CD14-positive monocyte (primary cell): ENCODE data around the gene EXOC3L1. TPM values are rescaled to one million over a fixed set of nuclear protein-coding genes. Genes with fewer than 3 reads are reported as not detected.

Source experiments
- DNase-seq, 3 donors: peaks; one replicate each; pipeline ENCODE4 v3.0.0-alpha.2; 2011 to 2022
- H2AFZ ChIP-seq: 2 replicates; pipeline ENCODE4 v1.6.0; 2012; ENCODE audit warnings: mild to moderate bottlenecking, low read depth, low read length, inconsistent platforms; ENCODE audit not compliant: insufficient read depth, poor library complexity, severe bottlenecking
- H3K27ac ChIP-seq, 2 donors: 1 replicate in 1 of 2; 2 replicates in 1 of 2; pipeline ENCODE4 v1.5.1; 2012 to 2013; ENCODE audit warnings: low read length in 2 of 2, control low read depth in 1 of 2, inconsistent platforms in 1 of 2, low read depth in 1 of 2, mild to moderate bottlenecking in 1 of 2
- H3K27me3 ChIP-seq, 2 donors: one replicate each; pipeline versions ENCODE4 v1.6.0 to v1.6.1; 2011 to 2013; ENCODE audit warnings: low read length in 2 of 2; ENCODE audit not compliant: control insufficient read depth in 2 of 2, insufficient read depth in 2 of 2
- H3K36me3 ChIP-seq, 2 donors: replicated peaks in 1 of 2; 1 replicate in 1 of 2; 2 replicates in 1 of 2; pipeline versions ENCODE4 v1.5.1 to v1.6.1; 2012 to 2013; ENCODE audit warnings: low read length in 2 of 2, control low read depth in 1 of 2, inconsistent platforms in 1 of 2, mild to moderate bottlenecking in 1 of 2; ENCODE audit not compliant: insufficient read depth in 2 of 2, control insufficient read depth in 1 of 2
- H3K4me1 ChIP-seq, 2 donors: 1 replicate in 1 of 2; 2 replicates in 1 of 2; pipeline versions ENCODE4 v1.5.1 to v1.6.1; 2012 to 2013; ENCODE audit warnings: low read length in 2 of 2, control low read depth in 1 of 2, inconsistent platforms in 1 of 2, mild to moderate bottlenecking in 1 of 2, moderate library complexity in 1 of 2; ENCODE audit not compliant: insufficient read depth in 2 of 2, control insufficient read depth in 1 of 2
- H3K4me2 ChIP-seq: replicated peaks from 2 replicates; pipeline ENCODE3; 2012; ENCODE audit warnings: low read length, moderate library complexity, mild to moderate bottlenecking; ENCODE audit not compliant: poor library complexity, severe bottlenecking; ENCODE audit errors: extremely low read depth
- H3K4me3 ChIP-seq, 3 experiments: fragments of 200-600 bp in 1 of 3; sonication (generic) in 1 of 3; replicated peaks in 1 of 3; 1 replicate in 2 of 3; 2 replicates in 1 of 3; pipeline ENCODE4 v1.5.1; 2011 to 2013; ENCODE audit warnings: low read length in 3 of 3, mild to moderate bottlenecking in 3 of 3, control low read depth in 2 of 3, low read depth in 2 of 3, inconsistent platforms in 1 of 3, moderate library complexity in 1 of 3
- H3K79me2 ChIP-seq: 2 replicates; pipeline ENCODE4 v1.6.0; 2012; ENCODE audit warnings: mild to moderate bottlenecking, control low read depth, inconsistent platforms, low read length, moderate library complexity; ENCODE audit not compliant: insufficient read depth
- H3K9ac ChIP-seq: 2 replicates; pipeline ENCODE4 v1.6.0; 2017; ENCODE audit warnings: low read length, mild to moderate bottlenecking; ENCODE audit not compliant: insufficient read depth, poor library complexity, severe bottlenecking
- H3K9me3 ChIP-seq, 2 donors: replicated peaks in 1 of 2; 1 replicate in 1 of 2; 2 replicates in 1 of 2; pipeline versions ENCODE4 v1.5.1 to v1.6.1; 2012 to 2013; ENCODE audit warnings: low read length in 2 of 2, control low read depth in 1 of 2; ENCODE audit not compliant: control insufficient read depth in 1 of 2, insufficient read depth in 1 of 2
- H4K20me1 ChIP-seq: 2 replicates; pipeline ENCODE4 v1.6.0; 2012; ENCODE audit warnings: mild to moderate bottlenecking, low read length, control low read depth, moderate library complexity; ENCODE audit not compliant: insufficient read depth
- H3K27ac Mint-ChIP-seq, 7 donors: one replicate each; pipeline ENCODE4 v1.8.0; 2020; ENCODE audit warnings: mild to moderate bottlenecking in 7 of 7, mixed read lengths in 7 of 7, moderate library complexity in 6 of 7, inconsistent platforms in 2 of 7
- H3K27me3 Mint-ChIP-seq, 3 donors: one replicate each; pipeline ENCODE4 v1.8.0; 2021 to 2022; ENCODE audit warnings: low read depth in 3 of 3, mild to moderate bottlenecking in 3 of 3, mixed read lengths in 3 of 3, moderate library complexity in 3 of 3, inconsistent platforms in 1 of 3
- H3K36me3 Mint-ChIP-seq, 2 donors: one replicate each; pipeline ENCODE4 v1.8.0; 2020; ENCODE audit warnings: mixed read lengths in 2 of 2, inconsistent platforms in 1 of 2, mild to moderate bottlenecking in 1 of 2
- H3K4me1 Mint-ChIP-seq: one replicate; pipeline ENCODE4 v1.8.0; 2020; ENCODE audit warnings: mild to moderate bottlenecking, mixed read lengths
- H3K4me3 Mint-ChIP-seq, 2 donors: one replicate each; pipeline ENCODE4 v1.8.0; 2020; ENCODE audit warnings: mild to moderate bottlenecking in 2 of 2, mixed read lengths in 2 of 2, moderate library complexity in 1 of 2
- H3K9me3 Mint-ChIP-seq, 7 donors: one replicate each; pipeline ENCODE4 v1.8.0; 2020 to 2022; ENCODE audit warnings: mixed read lengths in 7 of 7, mild to moderate bottlenecking in 6 of 7, moderate library complexity in 6 of 7, inconsistent platforms in 2 of 7
- WGBS: methylation state at CpG from one replicate; pipeline ENCODE4 v1.1.5; 2013; ENCODE audit warnings: missing lambda C conversion rate; ENCODE audit not compliant: insufficient coverage; 5-methylcytosine and 5-hydroxymethylcytosine counted together
- intact Hi-C, 2 donors: fragments of 100-400 bp; cut with micrococcal nuclease; formaldehyde crosslinking; loops; one replicate each; pipeline versions ENCODE4 v1.15.0 to v1.15.1; 2023
- polyA plus RNA-seq, 3 donors: library from polyadenylated mRNA; depleted of rRNA in 1 of 3; unstranded in 2 of 3; stranded (reverse) in 1 of 3; fragments of 300-500 nt in 2 of 3; fragments of >200 nt in 1 of 3; fragmentation: Illumina TruSeq in 2 of 3; gene quantifications; 1 replicate in 2 of 3; 2 replicates in 1 of 3; pipeline ENCODE4 v1.2.3, GENCODE V29; 2012 to 2021
- TF ChIP-seq, protein P1 (sequence below): fragments of 200-600 bp; IDR thresholded peaks from one replicate; pipeline ENCODE4 v1.8.0; 2022; ENCODE audit warnings: antibody characterized with exemption, mild to moderate bottlenecking

The EXOC3L1 gene
- polyA plus RNA-seq, 3 donors = 2.8 to 3.7 (median 3.0) TPM

- no peak overlapping the region for H3K27ac Mint-ChIP-seq
- Histone ChIP-seq H2AFZ (no peak overlapping the region), H3K27ac (no peak overlapping the region), H4K20me1 (peaks cover 83% of the 10 kb centered on the region), H3K79me2 (no peaks in the 10 kb centered on the region), H3K27me3 (peaks cover 13 to 43% of the 10 kb centered on the region in 2 donors), H3K4me2 (no peak overlapping the region), H3K9ac (no peak overlapping the region), H3K4me1 (peaks cover 8 to 17% of the 10 kb centered on the region in 2 donors), H3K36me3 (peaks cover 55 to 60% of the 10 kb centered on the region in 2 donors), H3K9me3 (peaks cover 9 to 18% of the 10 kb centered on the region in 2 donors), H3K4me3 (no peak overlapping the region)
- peaks cover 59 to 62% of the 10 kb centered on the region in 2 donors for H3K36me3 Mint-ChIP-seq
- peaks cover 5% of the 10 kb centered on the region for H3K4me1 Mint-ChIP-seq
- peak overlapping the region in 1 of 2 donors; percentile 30 for H3K4me3 Mint-ChIP-seq
- TF ChIP-seq, protein P1, sequence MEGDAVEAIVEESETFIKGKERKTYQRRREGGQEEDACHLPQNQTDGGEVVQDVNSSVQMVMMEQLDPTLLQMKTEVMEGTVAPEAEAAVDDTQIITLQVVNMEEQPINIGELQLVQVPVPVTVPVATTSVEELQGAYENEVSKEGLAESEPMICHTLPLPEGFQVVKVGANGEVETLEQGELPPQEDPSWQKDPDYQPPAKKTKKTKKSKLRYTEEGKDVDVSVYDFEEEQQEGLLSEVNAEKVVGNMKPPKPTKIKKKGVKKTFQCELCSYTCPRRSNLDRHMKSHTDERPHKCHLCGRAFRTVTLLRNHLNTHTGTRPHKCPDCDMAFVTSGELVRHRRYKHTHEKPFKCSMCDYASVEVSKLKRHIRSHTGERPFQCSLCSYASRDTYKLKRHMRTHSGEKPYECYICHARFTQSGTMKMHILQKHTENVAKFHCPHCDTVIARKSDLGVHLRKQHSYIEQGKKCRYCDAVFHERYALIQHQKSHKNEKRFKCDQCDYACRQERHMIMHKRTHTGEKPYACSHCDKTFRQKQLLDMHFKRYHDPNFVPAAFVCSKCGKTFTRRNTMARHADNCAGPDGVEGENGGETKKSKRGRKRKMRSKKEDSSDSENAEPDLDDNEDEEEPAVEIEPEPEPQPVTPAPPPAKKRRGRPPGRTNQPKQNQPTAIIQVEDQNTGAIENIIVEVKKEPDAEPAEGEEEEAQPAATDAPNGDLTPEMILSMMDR = no peak
- H3K27me3 Mint-ChIP-seq = peaks cover 34 to 45% (median 39%) of the 10 kb centered on the region in 3 donors
- H3K9me3 Mint-ChIP-seq = peaks cover 7 to 17% (median 12%) of the 10 kb centered on the region in 7 donors
- 100% methylated on average over 2 of the region's 2 CpGs for WGBS
- intact Hi-C loops = no loop called here
- DNase-seq = no peak
These were observed 41.7 kb downstream of the EXOC3L1 start for GRCh38 chr16:67148221-67148620.

DNA sequence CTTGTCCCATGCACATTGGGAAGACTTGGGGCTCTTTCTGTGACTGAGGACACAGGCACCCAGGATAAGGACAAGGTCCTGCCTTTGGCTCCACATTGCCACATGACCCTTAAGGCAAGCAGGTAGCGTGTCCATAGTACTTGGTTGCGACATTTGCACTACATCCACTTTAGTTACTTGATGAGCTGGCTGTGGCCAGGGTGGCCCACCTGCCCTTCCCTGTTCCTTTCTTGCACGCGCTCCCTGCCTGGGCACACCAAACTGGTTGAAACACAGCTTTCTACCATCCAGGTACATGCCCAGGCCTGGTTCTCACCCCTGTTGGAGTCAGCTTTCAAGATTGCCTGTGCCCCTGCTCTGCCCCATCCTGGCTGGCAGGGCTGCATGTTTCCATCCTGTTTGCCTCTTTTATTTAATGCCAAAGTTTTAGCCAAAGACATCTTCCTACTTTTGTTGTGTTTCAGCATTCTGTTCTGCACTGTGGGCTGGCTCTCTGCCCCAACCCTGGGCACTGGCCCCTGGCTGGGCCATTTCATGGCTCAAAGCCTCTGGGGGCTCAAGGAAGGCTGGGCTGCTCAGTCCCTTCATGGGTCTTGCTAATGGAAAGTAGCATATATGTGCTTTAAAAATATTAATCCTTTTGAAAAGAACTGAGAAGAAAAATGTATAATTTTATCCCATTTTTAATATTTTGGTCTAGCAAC is 42.3 kb downstream of the EXOC3L1 start:
- Mint-ChIP-seq H3K27ac (peak overlapping the region in 1 of 7 donors; percentile 42), H3K36me3 (peaks cover 65 to 68% of the 10 kb centered on the region in 2 donors), H3K27me3 (peaks cover 27 to 39% (median 33%) of the 10 kb centered on the region in 3 donors), H3K9me3 (peaks cover 7 to 17% (median 12%) of the 10 kb centered on the region in 7 donors), H3K4me3 (no peak overlapping the region), H3K4me1 (peaks cover 5% of the 10 kb centered on the region)
- H3K27me3 ChIP-seq = peaks cover 13 to 36% of the 10 kb centered on the region in 2 donors
- intact Hi-C loops = no loop called here
- no peak for DNase-seq
- peaks cover 9 to 18% of the 10 kb centered on the region in 2 donors for H3K9me3 ChIP-seq
- H3K4me2 ChIP-seq = no peak overlapping the region
- no peaks in the 10 kb centered on the region for H3K79me2 ChIP-seq
- H3K4me3 ChIP-seq = no peak overlapping the region
- H3K4me1 ChIP-seq = peaks cover 8 to 17% of the 10 kb centered on the region in 2 donors
- 98% methylated on average over 4 of the region's 4 CpGs for WGBS
- peaks cover 62 to 67% of the 10 kb centered on the region in 2 donors for H3K36me3 ChIP-seq
- H2AFZ ChIP-seq = no peak overlapping the region
- TF ChIP-seq, protein P1 = no peak
- no peak overlapping the region for H3K9ac ChIP-seq
- H3K27ac ChIP-seq = no peak overlapping the region
- peaks cover 83% of the 10 kb centered on the region for H4K20me1 ChIP-seq
